IMR-90 (cell line): Measurements from ENCODE around the gene PTPRN2. TPM values are rescaled to one million over a fixed set of nuclear protein-coding genes. Genes with fewer than 3 reads are reported as not detected.

Source experiments
- ATAC-seq: fragments of 200-7000 bp; cut with Tn5 transposase; 2 replicates; pipeline ENCODE4 v1.9.1; 2020; ENCODE audit warnings: low read depth, mild to moderate bottlenecking, moderate library complexity
- BruUV-seq: library from RNA; stranded (reverse); fragments of 400-500 nt; replicated peaks from 2 replicates; lab custom pipeline; 2021; lab: Mats Ljungman, UMichigan
- CTCF ChIA-PET: fragments of 300-600 bp; formaldehyde crosslinking; extraction: SDS; loops from one replicate; lab custom pipeline; 2021; ENCODE audit warnings: antibody characterized with exemption; lab: Yijun Ruan, JAX
- POLR2A ChIA-PET: fragments of 300-600 bp; sonication (Branson Sonifier 250); formaldehyde crosslinking; loops from one replicate; lab custom pipeline; 2022; ENCODE audit warnings: antibody characterized with exemption; ENCODE audit not compliant: unreplicated experiment; lab: Charles Lee
- DNase-seq: peaks from one replicate; pipeline ENCODE4 v3.0.0; 2013
- H2AFZ ChIP-seq: replicated peaks from 2 replicates; pipeline ENCODE3; 2013; ENCODE audit warnings: low read length, mild to moderate bottlenecking; ENCODE audit not compliant: poor library complexity
- H2AK5ac ChIP-seq: 2 replicates; pipeline ENCODE4 v1.6.1; 2013; ENCODE audit warnings: low read depth, low read length, inconsistent platforms
- H2AK9ac ChIP-seq: replicated peaks from 2 replicates; pipeline ENCODE3; 2013; ENCODE audit warnings: mild to moderate bottlenecking, low read depth, low read length, moderate library complexity; ENCODE audit not compliant: poor library complexity
- H2BK120ac ChIP-seq: 2 replicates; pipeline ENCODE4 v1.6.1; 2013; ENCODE audit warnings: low read depth, low read length, inconsistent platforms
- H2BK15ac ChIP-seq: 3 replicates; pipeline ENCODE4 v1.6.1; 2013; ENCODE audit warnings: low read depth, low read length, inconsistent platforms
- H2BK20ac ChIP-seq: 2 replicates; pipeline ENCODE4 v1.6.1; 2013; ENCODE audit warnings: low read depth, mild to moderate bottlenecking, inconsistent platforms, low read length, moderate library complexity
- H2BK5ac ChIP-seq: 2 replicates; pipeline ENCODE4 v1.6.1; 2013; ENCODE audit warnings: mild to moderate bottlenecking, low read depth, low read length, inconsistent platforms; ENCODE audit not compliant: poor library complexity, severe bottlenecking
- H3K14ac ChIP-seq: replicated peaks from 2 replicates; pipeline ENCODE4 v1.6.1; 2013; ENCODE audit warnings: low read depth, low read length, inconsistent platforms
- H3K18ac ChIP-seq: 2 replicates; pipeline ENCODE4 v1.6.1; 2013; ENCODE audit warnings: low read depth, low read length, control low read depth
- H3K23ac ChIP-seq: 2 replicates; pipeline ENCODE4 v1.6.1; 2013; ENCODE audit warnings: low read depth, low read length, inconsistent platforms
- H3K27ac ChIP-seq: 2 replicates; pipeline ENCODE4 v1.5.1; 2013; ENCODE audit warnings: mild to moderate bottlenecking, control low read depth, low read length; ENCODE audit not compliant: insufficient read depth
- H3K27me3 ChIP-seq: 2 replicates; pipeline ENCODE4 v1.6.1; 2013; ENCODE audit warnings: low read length; ENCODE audit not compliant: control insufficient read depth, insufficient read depth
- H3K36me3 ChIP-seq: 2 replicates; pipeline ENCODE4 v1.6.1; 2013; ENCODE audit warnings: low read length, mixed read lengths; ENCODE audit not compliant: control insufficient read depth, insufficient read depth
- H3K4ac ChIP-seq: 2 replicates; pipeline ENCODE4 v1.6.1; 2013; ENCODE audit warnings: low read depth, low read length, inconsistent platforms
- H3K4me1 ChIP-seq: 2 replicates; pipeline ENCODE4 v1.6.1; 2013; ENCODE audit warnings: low read length, mixed read lengths; ENCODE audit not compliant: control insufficient read depth, insufficient read depth
- H3K4me2 ChIP-seq: 2 replicates; pipeline ENCODE4 v1.6.1; 2013; ENCODE audit warnings: low read depth, mild to moderate bottlenecking, control low read depth, low read length, moderate library complexity
- H3K4me3 ChIP-seq: 2 replicates; pipeline ENCODE4 v1.5.1; 2013; ENCODE audit warnings: low read depth, mild to moderate bottlenecking, control low read depth, low read length, moderate library complexity; ENCODE audit not compliant: insufficient read depth
- H3K56ac ChIP-seq: 2 replicates; pipeline ENCODE4 v1.6.1; 2013; ENCODE audit warnings: low read length, inconsistent platforms; ENCODE audit not compliant: insufficient read depth; ENCODE audit errors: extremely low read depth
- H3K79me1 ChIP-seq, 2 experiments: 2 replicates each; pipeline ENCODE4 v1.6.1; 2013; ENCODE audit warnings: low read length in 2 of 2, inconsistent platforms in 1 of 2, low read depth in 1 of 2
- H3K9ac ChIP-seq: 2 replicates; pipeline ENCODE4 v1.6.1; 2013; ENCODE audit warnings: low read depth, low read length, control low read depth
- H3K9me1 ChIP-seq: 2 replicates; pipeline ENCODE4 v1.6.1; 2013; ENCODE audit warnings: low read length, inconsistent platforms; ENCODE audit not compliant: insufficient read depth
- H3K9me3 ChIP-seq: 2 replicates; pipeline ENCODE4 v1.6.1; 2013; ENCODE audit warnings: low read length; ENCODE audit not compliant: control insufficient read depth, insufficient read depth
- H4K20me1 ChIP-seq: 2 replicates; pipeline ENCODE4 v1.6.1; 2013; ENCODE audit warnings: low read length, inconsistent platforms; ENCODE audit not compliant: insufficient read depth
- H4K5ac ChIP-seq: 2 replicates; pipeline ENCODE4 v1.6.1; 2013; ENCODE audit warnings: mild to moderate bottlenecking, low read depth, low read length, control low read depth
- H4K8ac ChIP-seq, 2 experiments: 2 replicates each; pipeline ENCODE4 v1.6.1; 2013; ENCODE audit warnings: low read depth in 2 of 2, low read length in 2 of 2, control low read depth in 1 of 2, inconsistent platforms in 1 of 2
- H4K91ac ChIP-seq: 2 replicates; pipeline ENCODE4 v1.6.1; 2013; ENCODE audit warnings: low read depth, low read length, inconsistent platforms; ENCODE audit not compliant: insufficient read depth
- BHLHE40 ChIP-seq: fragments of 150-350 bp; IDR thresholded peaks from 2 replicates; pipeline ENCODE4 v1.6.1; 2016; ENCODE audit warnings: mild to moderate bottlenecking, low read depth, low read length
- CEBPB ChIP-seq: IDR thresholded peaks from 2 replicates; pipeline ENCODE4 v1.6.1; 2012; ENCODE audit warnings: low read depth, low read length, improper control_type of control experiment
- CHD1 ChIP-seq: IDR thresholded peaks from 2 replicates; pipeline ENCODE4 v1.6.1; 2012; ENCODE audit warnings: low read depth, low read length, improper control_type of control experiment
- CTCF ChIP-seq: conservative IDR thresholded peaks from 2 replicates; pipeline ENCODE4 v1.5.1; 2012; ENCODE audit warnings: mild to moderate bottlenecking, low read depth, low read length, improper control_type of control experiment
- FOS ChIP-seq: fragments of 150-350 bp; IDR thresholded peaks from 2 replicates; pipeline ENCODE4 v1.6.1; 2016; ENCODE audit warnings: low read depth, low read length
- MAZ ChIP-seq: IDR thresholded peaks from 2 replicates; pipeline ENCODE4 v1.6.1; 2012; ENCODE audit warnings: low read depth, mild to moderate bottlenecking, low read length, improper control_type of control experiment, moderate library complexity, borderline replicate concordance
- MXI1 ChIP-seq: IDR thresholded peaks from 2 replicates; pipeline ENCODE4 v1.6.1; 2012; ENCODE audit warnings: low read depth, mild to moderate bottlenecking, low read length, moderate library complexity, borderline replicate concordance
- NFE2L2 ChIP-seq: fragments of 150-350 bp; IDR thresholded peaks from 2 replicates; pipeline ENCODE4 v1.6.1; 2016; ENCODE audit warnings: low read depth, mild to moderate bottlenecking, low read length
- POLR2A ChIP-seq: IDR thresholded peaks from 2 replicates; pipeline ENCODE4 v1.6.1; 2012; ENCODE audit warnings: mild to moderate bottlenecking, low read depth, low read length
- RAD21 ChIP-seq: IDR thresholded peaks from 2 replicates; pipeline ENCODE4 v1.6.1; 2012; ENCODE audit warnings: low read length, improper control_type of control experiment
- RCOR1 ChIP-seq: IDR thresholded peaks from 2 replicates; pipeline ENCODE4 v1.6.1; 2012; ENCODE audit warnings: mild to moderate bottlenecking, low read length, improper control_type of control experiment; ENCODE audit not compliant: insufficient replicate concordance
- RFX5 ChIP-seq: IDR thresholded peaks from 2 replicates; pipeline ENCODE4 v1.8.0; 2012; ENCODE audit warnings: low read depth, mild to moderate bottlenecking, low read length, moderate library complexity
- whole genome bisulfite sequencing, 2 experiments: methylation state at CpG; one replicate each; pipeline versions ENCODE4 v1.1.5 to v1.1.7; 2013; ENCODE audit warnings: missing lambda C conversion rate in 2 of 2; ENCODE audit not compliant: insufficient read length in 1 of 2; ENCODE audit errors: extremely low coverage in 2 of 2; 5-methylcytosine and 5-hydroxymethylcytosine counted together
- dilution Hi-C: fragments of 300-500 bp; cut with HindIII; formaldehyde crosslinking; loops from one replicate; pipeline ENCODE4 v1.14.3; 2018; ENCODE audit warnings: low sequenced_read_pairs; ENCODE audit not compliant: unreplicated experiment
- in situ Hi-C: fragments of 300-500 bp; cut with MboI; formaldehyde crosslinking; loops from 3 replicates; pipeline ENCODE4 v1.14.3; 2019; ENCODE audit warnings: low sequenced_read_pairs, inconsistent platforms, mixed read lengths
- intact Hi-C: fragments of 100-400 bp; cut with micrococcal nuclease; formaldehyde crosslinking; loops from 2 replicates; pipeline ENCODE4 v1.10.0; 2022
- polyA plus RNA-seq, 3 experiments: library from polyadenylated mRNA; depleted of rRNA; stranded (reverse); fragments of >200 nt; gene quantifications; 2 replicates each; pipeline ENCODE4 v1.2.3, GENCODE V29; 2012; ENCODE audit warnings: low replicate concordance in 1 of 3
- total RNA-seq: library from RNA; depleted of rRNA; stranded (reverse); fragments of >200 nt; gene quantifications from 2 replicates; pipeline ENCODE4 v1.2.3, GENCODE V29; 2012

Gene PTPRN2
- total and polyA plus RNA-seq, 2 of the 4 experiments (the other 2 are of a cell fraction) = 0.03 TPM; not detected in 1

- no peak overlapping the region for H2AFZ ChIP-seq
- in situ Hi-C loops = no loop called here
- no peak overlapping the region for H3K14ac ChIP-seq
- H4K8ac ChIP-seq = no peak overlapping the region
- H3K27me3 ChIP-seq = no peaks in the 10 kb centered on the region
- H4K91ac ChIP-seq = no peak overlapping the region
- H2BK120ac ChIP-seq = no peak overlapping the region
- H2BK15ac ChIP-seq = no peak overlapping the region
- no peak overlapping the region for H3K9ac ChIP-seq
- no peak for ATAC-seq
- no peaks in the 10 kb centered on the region for H3K4me1 ChIP-seq
- H3K79me1 ChIP-seq = no peaks in the 10 kb centered on the region
- H3K36me3 ChIP-seq = no peaks in the 10 kb centered on the region
- H2BK20ac ChIP-seq = no peak overlapping the region
- intact Hi-C loops = no loop called here
- ChIA-PET CTCF (no interaction called here), POLR2A (no interaction called here)
- H4K5ac ChIP-seq = no peak overlapping the region
- no peak overlapping the region for H3K23ac ChIP-seq
- H4K20me1 ChIP-seq = no peaks in the 10 kb centered on the region
- peaks cover 64% of the 10 kb centered on the region for H3K9me3 ChIP-seq
- DNase-seq = no peak
- TF ChIP-seq POLR2A (no peak), MAZ (no peak), BHLHE40 (no peak), RCOR1 (no peak), MXI1 (no peak), RAD21 (no peak), RFX5 (no peak), CEBPB (no peak), CTCF (no peak), FOS (no peak), CHD1 (no peak), NFE2L2 (no peak)
- no TSS peak for BruUV-seq
- H3K27ac ChIP-seq = no peak overlapping the region
- no peak overlapping the region for H3K4me2 ChIP-seq
- WGBS, 2 experiments = 77% methylated on average over 18 of the region's 29 CpGs; no CpG with 5 or more reads in 1 of the 2 experiments
- no peak overlapping the region for H2AK9ac ChIP-seq
- dilution Hi-C loops = no loop called here
- no peak overlapping the region for H2AK5ac ChIP-seq
- H2BK5ac ChIP-seq = no peak overlapping the region
- H3K9me1 ChIP-seq = no peaks in the 10 kb centered on the region
- no peak overlapping the region for H3K56ac ChIP-seq
- H3K18ac ChIP-seq = no peak overlapping the region
- H3K4me3 ChIP-seq = no peak overlapping the region
- no peak overlapping the region for H3K4ac ChIP-seq
Measured at GRCh38 chr7:157560710-157561522, 1026.7 kb downstream of the PTPRN2 start.
